Pancreas (tissue), 10 donors: ENCODE measurements around the gene BAHCC1. TPM values are rescaled to one million over a fixed set of nuclear protein-coding genes. Genes with fewer than 3 reads are reported as not detected.

Source experiments
- ATAC-seq, 4 donors: fragments of 200-7000 bp; cut with Tn5 transposase; one replicate each; pipeline versions ENCODE4 v1.8.0 to v1.9.1; 2020; ENCODE audit warnings: mild to moderate bottlenecking in 4 of 4, moderate library complexity in 4 of 4
- DNase-seq, 6 donors: peaks; one replicate each; pipeline ENCODE4 v3.0.0-alpha.2; 2020
- FAIRE-seq: peaks from 2 replicates; lab custom pipeline; 2012; peaks lifted over from hg19 to GRCh38; lab: Jason Lieb, UNC
- H3K27ac ChIP-seq, 4 donors: fragments of 200-600 bp; sonication (generic); 1 replicate in 3 of 4; 2 replicates in 1 of 4; pipeline versions ENCODE4 v1.5.0 to v1.8.0; 2020
- H3K27me3 ChIP-seq, 4 donors: fragments of 200-600 bp; one replicate each; pipeline ENCODE4 v1.8.0; 2021
- H3K36me3 ChIP-seq, 3 donors: fragments of 200-600 bp; sonication (generic) in 1 of 3; one replicate each; pipeline versions ENCODE4 v1.5.0 to v1.8.0; 2020 to 2021
- H3K4me1 ChIP-seq, 3 donors: fragments of 200-600 bp; one replicate each; pipeline ENCODE4 v1.8.0; 2021
- H3K4me3 ChIP-seq, 4 donors: fragments of 200-600 bp; sonication (generic) in 2 of 4; one replicate each; pipeline versions ENCODE4 v1.5.0 to v1.8.0; 2020 to 2021
- H3K9me3 ChIP-seq, 4 donors: fragments of 200-600 bp; one replicate each; pipeline ENCODE4 v1.8.0; 2021
- WGBS, 2 donors: extraction: QIAGEN DNeasy Blood & Tissue Kit; methylation state at CpG; one replicate each; pipeline ENCODE4 v1.1.7; 2013; 5-methylcytosine and 5-hydroxymethylcytosine counted together
- intact Hi-C, 3 donors: fragments of 100-400 bp; cut with DNase I; formaldehyde crosslinking; loops; one replicate each; pipeline versions ENCODE4 v1.11.1 to v1.14.2; 2022
- polyA plus RNA-seq, 2 donors: library from polyadenylated mRNA; stranded (reverse); fragments of 200-250 nt; gene quantifications; one replicate each; pipeline ENCODE4 v1.2.3, GENCODE V29; 2013
- total RNA-seq, 6 donors: library from RNA; stranded (reverse); fragmentation: NEBNext Ultra II Directional in 4 of 6; extraction: Animal tissue kit (Norgen Biotek cat#: 25700) in 4 of 6; gene quantifications; one replicate each; pipeline versions ENCODE4 v1.2.1 to v1.2.4, GENCODE V29; 2021 to 2023
- TF ChIP-seq, protein P1 (sequence below), 4 donors: fragments of 200-600 bp; sonication (generic) in 3 of 4; IDR thresholded peaks; one replicate each; pipeline versions ENCODE4 v1.5.0 to v1.8.0; 2021; ENCODE audit warnings: antibody characterized with exemption in 4 of 4
- donor health status: healthy with polysubstance abuse.
- donor health status: DM: no; HTN: no; CAD: no; lungs with moderate emphysema.
- donor health status: DM: no; HTN: no; CAD: no.
- donor health status: control.
- donor health status: control.
- donor health status: Bipolar disorder and iron deficiency.
- donor health status: DM: yes; HTN: yes; CAD: no.
- donor health status: DM: no; HTN: no; CAD: no.
- donor health status: DM: no; HTN: no; CAD: no.
- donor health status: DM: yes; HTN: yes; CAD: no.

Gene BAHCC1
- total and polyA plus RNA-seq, 8 donors = 8.0 to 24.1 (median 10.5) TPM

GRCh38 chr17:81434681-81435417 is 39.6 kb downstream of the BAHCC1 start:
- H3K27me3 ChIP-seq = no peaks in the 10 kb centered on the region
- H3K36me3 ChIP-seq = no peaks in the 10 kb centered on the region
- TF ChIP-seq, protein P1, sequence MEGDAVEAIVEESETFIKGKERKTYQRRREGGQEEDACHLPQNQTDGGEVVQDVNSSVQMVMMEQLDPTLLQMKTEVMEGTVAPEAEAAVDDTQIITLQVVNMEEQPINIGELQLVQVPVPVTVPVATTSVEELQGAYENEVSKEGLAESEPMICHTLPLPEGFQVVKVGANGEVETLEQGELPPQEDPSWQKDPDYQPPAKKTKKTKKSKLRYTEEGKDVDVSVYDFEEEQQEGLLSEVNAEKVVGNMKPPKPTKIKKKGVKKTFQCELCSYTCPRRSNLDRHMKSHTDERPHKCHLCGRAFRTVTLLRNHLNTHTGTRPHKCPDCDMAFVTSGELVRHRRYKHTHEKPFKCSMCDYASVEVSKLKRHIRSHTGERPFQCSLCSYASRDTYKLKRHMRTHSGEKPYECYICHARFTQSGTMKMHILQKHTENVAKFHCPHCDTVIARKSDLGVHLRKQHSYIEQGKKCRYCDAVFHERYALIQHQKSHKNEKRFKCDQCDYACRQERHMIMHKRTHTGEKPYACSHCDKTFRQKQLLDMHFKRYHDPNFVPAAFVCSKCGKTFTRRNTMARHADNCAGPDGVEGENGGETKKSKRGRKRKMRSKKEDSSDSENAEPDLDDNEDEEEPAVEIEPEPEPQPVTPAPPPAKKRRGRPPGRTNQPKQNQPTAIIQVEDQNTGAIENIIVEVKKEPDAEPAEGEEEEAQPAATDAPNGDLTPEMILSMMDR (IDR thresholded peaks at IDR 0.05) = no peak
- H3K4me1 ChIP-seq = peaks cover 9 to 25% (median 23%) of the 10 kb centered on the region in 3 donors
- no peaks in the 10 kb centered on the region for H3K9me3 ChIP-seq
- WGBS, 2 donors = 91 to 93% methylated on average over 16 to 17 of the region's 17 CpGs
- no peak for FAIRE-seq
- intact Hi-C loops = no loop called here
- no peak for ATAC-seq
- H3K27ac ChIP-seq = no peak overlapping the region
- H3K4me3 ChIP-seq = no peak overlapping the region
- DNase-seq = peak in 1 of 6 donors; percentile 47

GRCh38 chr17:81435652-81436293 is 40.5 kb downstream of the BAHCC1 start:
- Histone ChIP-seq H3K27ac (no peak overlapping the region), H3K27me3 (no peaks in the 10 kb centered on the region), H3K9me3 (no peaks in the 10 kb centered on the region), H3K36me3 (no peaks in the 10 kb centered on the region), H3K4me3 (no peak overlapping the region), H3K4me1 (peaks cover 4 to 19% (median 19%) of the 10 kb centered on the region in 3 donors)
- TF ChIP-seq, protein P1 (IDR thresholded peaks at IDR 0.05) = no peak
- FAIRE-seq = no peak
- ATAC-seq = no peak
- DNase-seq = no peak
- 86 to 92% methylated on average over 9 to 10 of the region's 10 CpGs for WGBS, 2 donors
- intact Hi-C loops = no loop called here

GRCh38 chr17:81436294-81436849 is 41.1 kb downstream of the BAHCC1 start:
- Histone ChIP-seq H3K27ac (no peak overlapping the region), H3K4me3 (no peak overlapping the region), H3K36me3 (no peaks in the 10 kb centered on the region), H3K27me3 (no peaks in the 10 kb centered on the region), H3K9me3 (no peaks in the 10 kb centered on the region), H3K4me1 (peaks cover 4 to 19% (median 19%) of the 10 kb centered on the region in 3 donors)
- no peak for DNase-seq
- 84 to 87% methylated on average over 17 to 19 of the region's 19 CpGs for WGBS, 2 donors
- no peak for ATAC-seq
- intact Hi-C loops = no loop called here
- TF ChIP-seq, protein P1 (IDR thresholded peaks at IDR 0.05) = no peak
- no peak for FAIRE-seq

DNA sequence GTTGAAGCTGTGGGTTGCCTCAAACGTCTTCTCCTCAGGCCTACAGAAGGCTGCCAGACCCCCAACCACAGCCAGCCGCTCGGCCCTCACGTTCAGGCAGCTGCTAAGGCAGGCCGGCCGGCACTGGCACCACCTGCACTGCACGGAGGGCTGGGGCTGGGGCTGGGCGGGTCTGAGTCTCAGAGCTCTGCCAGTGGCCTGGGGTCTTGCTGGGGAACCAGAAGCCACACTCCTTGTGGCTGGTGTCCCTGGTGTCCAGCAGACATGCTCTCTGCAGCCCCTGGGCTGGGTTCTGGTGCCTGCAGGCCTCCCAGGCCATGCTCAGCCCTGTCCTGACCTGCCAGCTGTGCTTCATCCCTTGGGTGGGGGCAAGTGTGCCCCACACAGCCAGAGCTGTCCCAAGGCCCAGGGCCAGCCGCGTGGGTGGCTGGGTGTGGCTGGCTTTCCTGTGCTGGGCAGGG is 42.0 kb downstream of the BAHCC1 start:
- FAIRE-seq (no peak), DNase-seq (no peak), ATAC-seq (no peak)
- H3K27me3 ChIP-seq = no peaks in the 10 kb centered on the region
- peaks cover 4 to 14% (median 14%) of the 10 kb centered on the region in 3 donors for H3K4me1 ChIP-seq
- TF ChIP-seq, protein P1 (IDR thresholded peaks at IDR 0.05) = no peak
- intact Hi-C loops = no loop called here
- H3K4me3 ChIP-seq = no peak overlapping the region
- no peaks in the 10 kb centered on the region for H3K36me3 ChIP-seq
- no peak overlapping the region for H3K27ac ChIP-seq
- WGBS, 2 donors = 87% methylated on average over 10 of the region's 10 CpGs
- H3K9me3 ChIP-seq = no peaks in the 10 kb centered on the region
